ENCODE measurements around the gene RNF144B. TPM values are rescaled to one million over a fixed set of nuclear protein-coding genes. Genes with fewer than 3 reads are reported as not detected.

The RNF144B gene
- total RNA-seq (2016; rRNA removed; fragmentation: Illumina TruSeq; extraction: Trizol) (4.3 and 5.3 TPM in 2 replicates), polyA plus RNA-seq (2011; rRNA removed) (1.2 and 1.8 TPM in 2 replicates), polyA minus RNA-seq (2011; rRNA and poly(A)+ RNA removed; ENCODE audit: low replicate concordance) (4.0 and 5.3 TPM in 2 replicates), Bru-seq, nascent RNA (percentile 59 among the genes with signal in this experiment), BruChase-seq, experiment 1, labeled RNA remaining after a 6-hour chase (percentile 47 among the genes with signal in this experiment), BruChase-seq, experiment 2, labeled RNA remaining after a 2-hour chase (percentile 48 among the genes with signal in this experiment)
- 0.35 and 0.81 TPM in 2 replicates for total RNA-seq (2016; cell fraction: cytosol; rRNA removed; fragmentation: Illumina TruSeq; extraction: Trizol; ENCODE audit: low read depth)
- total RNA-seq (2016; cell fraction: insoluble cytoplasmic fraction; rRNA removed; fragmentation: Illumina TruSeq; extraction: Trizol): 3.7 and 6.0 TPM in 2 replicates
- total RNA-seq (2016; cell fraction: membrane; rRNA removed; fragmentation: Illumina TruSeq; extraction: Trizol): 1.9 and 2.1 TPM in 2 replicates
- 2.6 and 3.2 TPM in 2 replicates for total RNA-seq (2016; cell fraction: nucleus; rRNA removed; fragmentation: Illumina TruSeq; extraction: Trizol)
- 0.90 and 1.1 TPM in 2 replicates for polyA plus RNA-seq (2011; cell fraction: cytosol; rRNA removed)
- 0.80 and 1.1 TPM in 2 replicates for polyA plus RNA-seq (2011; cell fraction: nucleus; rRNA removed)
- polyA plus RNA-seq (2012): 0.76 and 1.7 TPM in 2 replicates
- 0.14 and 0.21 TPM in 2 replicates for polyA plus RNA-seq (2016; cell fraction: cytosol; fragmentation: Illumina TruSeq; extraction: Trizol; ENCODE audit: low read depth)
- polyA plus RNA-seq (2016; cell fraction: insoluble cytoplasmic fraction; fragmentation: Illumina TruSeq; extraction: Trizol; ENCODE audit: low read depth): 3.6 and 3.8 TPM in 2 replicates
- 0.64 TPM in 2 replicates for polyA plus RNA-seq (2016; cell fraction: membrane; fragmentation: Illumina TruSeq; extraction: Trizol; ENCODE audit: low read depth)
- polyA plus RNA-seq (2016; cell fraction: nucleus; fragmentation: Illumina TruSeq; extraction: Trizol; ENCODE audit: insufficient read depth, low read depth): 2.2 and 2.6 TPM in 2 replicates
- polyA minus RNA-seq (2011; cell fraction: cytosol; rRNA and poly(A)+ RNA removed): 2.8 and 3.2 TPM in 2 replicates
- 2.1 and 3.5 TPM in 2 replicates for polyA minus RNA-seq (2011; cell fraction: nucleus; rRNA and poly(A)+ RNA removed)
- long read RNA-seq, experiment 1, partial matches to known transcripts: 0 of 2 reads
- long read RNA-seq, experiment 1, other reads (novel, unspliced or antisense): 2 of 2 reads
- long read RNA-seq, experiment 2, partial matches to known transcripts: 0 of 3 reads
- long read RNA-seq, experiment 2, other reads (novel, unspliced or antisense): 3 of 3 reads

DNA sequence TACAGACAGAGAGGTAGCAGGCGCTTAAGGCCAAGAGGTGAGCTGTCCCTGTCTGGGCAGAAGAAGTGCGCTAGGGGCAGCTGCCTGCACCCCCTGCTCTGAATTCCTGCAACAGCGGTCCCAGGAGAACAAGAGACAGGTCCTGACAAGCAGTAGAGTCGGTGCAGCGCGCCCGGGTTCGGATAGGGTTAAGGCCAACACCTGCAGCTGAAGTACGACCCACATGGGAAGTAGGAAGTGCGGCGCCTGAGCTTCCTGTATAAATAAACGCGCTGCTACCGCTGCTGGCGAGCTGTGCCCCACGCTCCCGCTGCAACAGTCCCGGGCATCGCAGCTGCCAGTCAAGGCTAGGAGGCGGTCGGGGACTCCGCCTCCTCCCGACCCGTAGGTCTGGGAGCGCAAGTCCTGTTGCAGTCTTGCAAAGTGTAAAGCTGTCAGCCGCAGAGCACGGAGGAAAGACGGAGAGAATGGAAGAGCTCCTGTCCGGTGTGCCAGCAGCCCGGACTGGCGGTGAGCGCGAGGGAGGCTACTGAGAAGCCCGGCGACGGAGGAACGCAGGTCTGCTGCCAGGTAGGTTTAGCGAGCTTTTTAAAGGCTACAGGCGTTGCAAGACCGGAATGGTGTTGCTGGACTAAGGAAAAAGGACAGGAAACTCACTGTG, at the start of gene RNF144B:
Gene RNF144B, plus strand, starts transcription at position 290 of the 661 bp plus-strand sequence. CDS start 12,185 bp downstream, outside the sequence.
- DNase-seq (ENCODE audit: low spot score) (peak; percentile 94), FAIRE-seq (peak; percentile 86), ATAC-seq (peak; percentile 95)
- in situ Hi-C loops (cut with HindIII; ENCODE audit: extremely low pct_ligation_motif_present, low pct_unique_long_range_greater_than_20kb): no loop called here
- Histone ChIP-seq H3K79me2 (ENCODE audit: insufficient read depth, low read length) (no peaks in the 10 kb centered on the region), H3K27me3 (ENCODE audit: control insufficient read depth in 1 of 2, insufficient read depth in 2 of 2, low read length in 2 of 2) (no peaks in the 10 kb centered on the region; a peak in 2 of 5 replicates), H3K9ac (ENCODE audit: insufficient read depth, low read depth, low read length) (peak within 1 kb of the TSS; percentile 60), H3K36me3 (replicated peaks in 1 of 2; ENCODE audit: control insufficient read depth in 1 of 2, insufficient read depth in 2 of 2, low read length in 2 of 2) (no peaks in the 10 kb centered on the region), H3K4me3 (replicated peaks in 1 of 3; ENCODE audit: insufficient read depth in 1 of 3, low read depth in 2 of 3, low read length in 3 of 3) (peak within 1 kb of the TSS; percentile 71 to 81 (median 73)), H4K20me1 (ENCODE audit: insufficient read depth, low read length) (no peaks in the 10 kb centered on the region), H3K4me1 (ENCODE audit: insufficient read depth, low read length) (peaks cover 61% of the 10 kb centered on the region), H3K9me3 (ENCODE audit: low read length) (no peaks in the 10 kb centered on the region), H3K27ac (ENCODE audit: extremely low read length, insufficient read depth, low read length) (peak within 1 kb of the TSS; percentile 52), H3K4me2 (ENCODE audit: low read depth, low read length) (peak within 1 kb of the TSS; percentile 92), H2AFZ (ENCODE audit: low read length) (peak within 1 kb of the TSS; percentile 86)
- BruUV-seq (replicated peaks): no TSS peak
- CTCF ChIA-PET (ENCODE audit: low intra/inter-chr PET ratio, low total read pairs): no interaction called here
- intact Hi-C loops (cut with micrococcal nuclease; ENCODE audit: unreplicated experiment): loop anchor here (1.0 to 2.0 kb wide), 5 partner anchors 62 to 232 kb away; partner anchors contain the start of genes DEK, KDM1B and TPMT
- POLR2A ChIA-PET: interaction anchor here (0.7 to 1.7 kb wide), 7 partner anchors 8 to 123 kb away, joined by 3 to 11 read pairs (median 4); partner anchors contain the start of gene DEK
- WGBS (ENCODE audit: low lambda C conversion rate): 0% methylated on average over 22 of the region's 40 CpGs
- TF ChIP-seq ZFP1 (CRISPR knock-in tag; IDR thresholded peaks at IDR 0.05): 0 out of 2 replicates have a peak, but pooled peaks have one; percentile 29
- 0 out of 2 replicates have a peak, but pooled peaks have one; percentile 86 for TF ChIP-seq CHCHD3 (CRISPR knock-in tag; IDR thresholded peaks at IDR 0.05)
- TF ChIP-seq, protein P1, sequence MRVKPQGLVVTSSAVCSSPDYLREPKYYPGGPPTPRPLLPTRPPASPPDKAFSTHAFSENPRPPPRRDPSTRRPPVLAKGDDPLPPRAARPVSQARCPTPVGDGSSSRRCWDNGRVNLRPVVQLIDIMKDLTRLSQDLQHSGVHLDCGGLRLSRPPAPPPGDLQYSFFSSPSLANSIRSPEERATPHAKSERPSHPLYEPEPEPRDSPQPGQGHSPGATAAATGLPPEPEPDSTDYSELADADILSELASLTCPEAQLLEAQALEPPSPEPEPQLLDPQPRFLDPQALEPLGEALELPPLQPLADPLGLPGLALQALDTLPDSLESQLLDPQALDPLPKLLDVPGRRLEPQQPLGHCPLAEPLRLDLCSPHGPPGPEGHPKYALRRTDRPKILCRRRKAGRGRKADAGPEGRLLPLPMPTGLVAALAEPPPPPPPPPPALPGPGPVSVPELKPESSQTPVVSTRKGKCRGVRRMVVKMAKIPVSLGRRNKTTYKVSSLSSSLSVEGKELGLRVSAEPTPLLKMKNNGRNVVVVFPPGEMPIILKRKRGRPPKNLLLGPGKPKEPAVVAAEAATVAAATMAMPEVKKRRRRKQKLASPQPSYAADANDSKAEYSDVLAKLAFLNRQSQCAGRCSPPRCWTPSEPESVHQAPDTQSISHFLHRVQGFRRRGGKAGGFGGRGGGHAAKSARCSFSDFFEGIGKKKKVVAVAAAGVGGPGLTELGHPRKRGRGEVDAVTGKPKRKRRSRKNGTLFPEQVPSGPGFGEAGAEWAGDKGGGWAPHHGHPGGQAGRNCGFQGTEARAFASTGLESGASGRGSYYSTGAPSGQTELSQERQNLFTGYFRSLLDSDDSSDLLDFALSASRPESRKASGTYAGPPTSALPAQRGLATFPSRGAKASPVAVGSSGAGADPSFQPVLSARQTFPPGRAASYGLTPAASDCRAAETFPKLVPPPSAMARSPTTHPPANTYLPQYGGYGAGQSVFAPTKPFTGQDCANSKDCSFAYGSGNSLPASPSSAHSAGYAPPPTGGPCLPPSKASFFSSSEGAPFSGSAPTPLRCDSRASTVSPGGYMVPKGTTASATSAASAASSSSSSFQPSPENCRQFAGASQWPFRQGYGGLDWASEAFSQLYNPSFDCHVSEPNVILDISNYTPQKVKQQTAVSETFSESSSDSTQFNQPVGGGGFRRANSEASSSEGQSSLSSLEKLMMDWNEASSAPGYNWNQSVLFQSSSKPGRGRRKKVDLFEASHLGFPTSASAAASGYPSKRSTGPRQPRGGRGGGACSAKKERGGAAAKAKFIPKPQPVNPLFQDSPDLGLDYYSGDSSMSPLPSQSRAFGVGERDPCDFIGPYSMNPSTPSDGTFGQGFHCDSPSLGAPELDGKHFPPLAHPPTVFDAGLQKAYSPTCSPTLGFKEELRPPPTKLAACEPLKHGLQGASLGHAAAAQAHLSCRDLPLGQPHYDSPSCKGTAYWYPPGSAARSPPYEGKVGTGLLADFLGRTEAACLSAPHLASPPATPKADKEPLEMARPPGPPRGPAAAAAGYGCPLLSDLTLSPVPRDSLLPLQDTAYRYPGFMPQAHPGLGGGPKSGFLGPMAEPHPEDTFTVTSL (CRISPR knock-in tag; IDR thresholded peaks at IDR 0.05; ENCODE audit: borderline replicate concordance): peak; percentile 71; the same call in 1 of the 2 replicates
- peak; percentile 79 for TF ChIP-seq AGO1 (IDR thresholded peaks at IDR 0.05; ENCODE audit: low read depth, low read length, poor library complexity, severe bottlenecking)
- peak; percentile 93 for TF ChIP-seq MTA1 (CRISPR knock-in tag; IDR thresholded peaks at IDR 0.05; ENCODE audit: borderline replicate concordance)
- TF ChIP-seq FIP1L1 (IDR thresholded peaks at IDR 0.05; ENCODE audit: borderline replicate concordance, insufficient read depth, low read depth, low read length): no peak
- peak; percentile 72; the same call in 1 of the 2 replicates for TF ChIP-seq GFI1 (CRISPR knock-in tag; IDR thresholded peaks at IDR 0.05; ENCODE audit: borderline replicate concordance)
- no peak for TF ChIP-seq SETDB1 (CRISPR knock-in tag; IDR thresholded peaks at IDR 0.05; ENCODE audit: borderline replicate concordance)
- TF ChIP-seq, protein P2, sequence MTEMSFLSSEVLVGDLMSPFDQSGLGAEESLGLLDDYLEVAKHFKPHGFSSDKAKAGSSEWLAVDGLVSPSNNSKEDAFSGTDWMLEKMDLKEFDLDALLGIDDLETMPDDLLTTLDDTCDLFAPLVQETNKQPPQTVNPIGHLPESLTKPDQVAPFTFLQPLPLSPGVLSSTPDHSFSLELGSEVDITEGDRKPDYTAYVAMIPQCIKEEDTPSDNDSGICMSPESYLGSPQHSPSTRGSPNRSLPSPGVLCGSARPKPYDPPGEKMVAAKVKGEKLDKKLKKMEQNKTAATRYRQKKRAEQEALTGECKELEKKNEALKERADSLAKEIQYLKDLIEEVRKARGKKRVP (CRISPR knock-in tag; IDR thresholded peaks at IDR 0.05): peak in 1 of 2 experiments; percentile 43; a peak in 1 of 4 replicates
- TF ChIP-seq CHD4 (IDR thresholded peaks at IDR 0.05; ENCODE audit: borderline replicate concordance, low read length): no peak
